SK-N-SH treated with all-trans-retinoic acid at 6 μM for 48 hours (cell line): ENCODE data around the gene WDR31.

ENCODE experiments used
- CSRNP3 ChIP-seq: fragments of 250-450 bp; sonication (Bioruptor Pico); IDR thresholded peaks from 2 replicates; pipeline ENCODE4 v1.5.1; 2021; ENCODE audit warnings: mild to moderate bottlenecking, moderate library complexity
- RARB ChIP-seq: fragments of 250-450 bp; sonication (Bioruptor Pico); IDR thresholded peaks from 2 replicates; pipeline ENCODE4 v1.8.0; 2021; ENCODE audit warnings: mild to moderate bottlenecking, moderate library complexity
- TOX ChIP-seq: fragments of 250-450 bp; sonication (Bioruptor Pico); IDR thresholded peaks from 2 replicates; pipeline ENCODE4 v1.8.0; 2021; ENCODE audit warnings: mild to moderate bottlenecking, moderate library complexity, borderline replicate concordance
- TF ChIP-seq, protein P1 (sequence below): fragments of 250-450 bp; sonication (Bioruptor Pico); IDR thresholded peaks from 2 replicates; pipeline ENCODE4 v1.5.1; 2020; ENCODE audit warnings: low read depth, mild to moderate bottlenecking, moderate library complexity

GRCh38 chr9:113269871-113270270, 70.2 kb downstream of the WDR31 start:
- TF ChIP-seq TOX (no peak), RARB (CRISPR knock-in tag) (no peak), CSRNP3 (CRISPR knock-in tag) (no peak)
- TF ChIP-seq, protein P1, sequence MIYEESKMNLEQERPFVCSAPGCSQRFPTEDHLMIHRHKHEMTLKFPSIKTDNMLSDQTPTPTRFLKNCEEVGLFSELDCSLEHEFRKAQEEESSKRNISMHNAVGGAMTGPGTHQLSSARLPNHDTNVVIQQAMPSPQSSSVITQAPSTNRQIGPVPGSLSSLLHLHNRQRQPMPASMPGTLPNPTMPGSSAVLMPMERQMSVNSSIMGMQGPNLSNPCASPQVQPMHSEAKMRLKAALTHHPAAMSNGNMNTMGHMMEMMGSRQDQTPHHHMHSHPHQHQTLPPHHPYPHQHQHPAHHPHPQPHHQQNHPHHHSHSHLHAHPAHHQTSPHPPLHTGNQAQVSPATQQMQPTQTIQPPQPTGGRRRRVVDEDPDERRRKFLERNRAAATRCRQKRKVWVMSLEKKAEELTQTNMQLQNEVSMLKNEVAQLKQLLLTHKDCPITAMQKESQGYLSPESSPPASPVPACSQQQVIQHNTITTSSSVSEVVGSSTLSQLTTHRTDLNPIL (CRISPR knock-in tag): no peak
